Progenitor cell of endocrine pancreas (in vitro differentiated cells): ENCODE data around the gene NCBP3. TPM values are rescaled to one million over a fixed set of nuclear protein-coding genes. Genes with fewer than 3 reads are reported as not detected.

Source experiments
- DNase-seq: peaks from one replicate; pipeline ENCODE4 v3.0.0; 2021; ENCODE audit warnings: low spot score; ENCODE audit not compliant: unreplicated experiment
- H3K27ac Mint-ChIP-seq: 2 replicates; pipeline ENCODE4 v1.8.0; 2021; ENCODE audit warnings: mild to moderate bottlenecking, moderate library complexity, mixed read lengths
- H3K27me3 Mint-ChIP-seq: 2 replicates; pipeline ENCODE4 v1.8.0; 2021; ENCODE audit warnings: mixed read lengths
- H3K36me3 Mint-ChIP-seq: 2 replicates; pipeline ENCODE4 v1.8.0; 2022; ENCODE audit warnings: mixed read lengths; ENCODE audit not compliant: insufficient read depth
- H3K4me1 Mint-ChIP-seq: 2 replicates; pipeline ENCODE4 v1.8.0; 2021; ENCODE audit warnings: low read depth, mixed read lengths
- H3K4me3 Mint-ChIP-seq: 2 replicates; pipeline ENCODE4 v1.8.0; 2021; ENCODE audit warnings: low read depth, mild to moderate bottlenecking, moderate library complexity, mixed read lengths
- H3K9me3 Mint-ChIP-seq: 2 replicates; pipeline ENCODE4 v1.8.0; 2021; ENCODE audit warnings: low read depth, mixed read lengths
- CTCF ChIP-seq: fragments of 200-600 bp; sonication (generic); IDR thresholded peaks from one replicate; pipeline ENCODE4 v1.5.0; 2021; ENCODE audit warnings: antibody characterized with exemption, mild to moderate bottlenecking; ENCODE audit not compliant: unreplicated experiment
- total RNA-seq: library from RNA; stranded (reverse); gene quantifications from 2 replicates; pipeline ENCODE4 v1.2.1, GENCODE V29; 2021

Gene NCBP3
- total RNA-seq, 1 donor from 2014 or later = 90.9 TPM

DNA sequence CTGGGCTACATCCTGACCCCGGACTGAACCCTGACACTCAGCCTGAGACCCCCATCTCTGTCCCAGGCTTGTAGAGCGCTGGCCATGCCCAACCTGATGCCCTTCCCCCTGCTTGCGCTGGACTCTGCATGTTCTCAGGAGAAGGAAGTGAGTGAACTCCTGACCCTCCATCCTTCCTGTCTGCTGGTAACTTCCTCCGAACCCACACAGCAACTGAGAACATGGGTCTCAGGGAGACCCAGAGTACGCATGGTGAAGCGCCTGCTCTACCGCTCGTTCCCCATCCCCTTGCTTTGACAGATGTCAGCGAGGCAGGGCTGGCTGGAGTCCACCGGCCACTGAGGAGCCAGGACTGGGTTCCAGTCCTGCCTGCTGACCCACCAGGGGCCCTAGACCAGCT is 40.7 kb upstream of the NCBP3 start:
- H3K36me3 Mint-ChIP-seq = no peaks in the 10 kb centered on the region
- no peak for TF ChIP-seq CTCF
- H3K4me1 Mint-ChIP-seq = peaks cover 2% of the 10 kb centered on the region
- H3K9me3 Mint-ChIP-seq = no peaks in the 10 kb centered on the region
- no peak overlapping the region for H3K4me3 Mint-ChIP-seq
- DNase-seq = no peak
- H3K27me3 Mint-ChIP-seq = peaks cover 28% of the 10 kb centered on the region
- no peak overlapping the region for H3K27ac Mint-ChIP-seq

- H3K27ac Mint-ChIP-seq = no peak overlapping the region
- peaks cover 20% of the 10 kb centered on the region for H3K27me3 Mint-ChIP-seq
- TF ChIP-seq CTCF = no peak
- H3K36me3 Mint-ChIP-seq = no peaks in the 10 kb centered on the region
- H3K4me1 Mint-ChIP-seq = peaks cover 2% of the 10 kb centered on the region
- no peaks in the 10 kb centered on the region for H3K9me3 Mint-ChIP-seq
- H3K4me3 Mint-ChIP-seq = no peak overlapping the region
- DNase-seq = no peak
Observed at GRCh38 chr17:3885970-3886369, 39.9 kb upstream of the NCBP3 start.

GRCh38 chr17:3885271-3885670 is 39.2 kb upstream of the NCBP3 start:
- DNase-seq = no peak
- Mint-ChIP-seq H3K36me3 (no peaks in the 10 kb centered on the region), H3K4me1 (peaks cover 2% of the 10 kb centered on the region), H3K27me3 (peaks cover 13% of the 10 kb centered on the region), H3K4me3 (no peak overlapping the region), H3K27ac (no peak overlapping the region), H3K9me3 (no peaks in the 10 kb centered on the region)
- no peak for TF ChIP-seq CTCF

- no peak overlapping the region for H3K4me3 Mint-ChIP-seq
- no peak for DNase-seq
- peaks cover 3% of the 10 kb centered on the region for H3K4me1 Mint-ChIP-seq
- H3K9me3 Mint-ChIP-seq = no peaks in the 10 kb centered on the region
- H3K36me3 Mint-ChIP-seq = no peaks in the 10 kb centered on the region
- H3K27me3 Mint-ChIP-seq = peaks cover 9% of the 10 kb centered on the region
- TF ChIP-seq CTCF = no peak
- H3K27ac Mint-ChIP-seq = no peak overlapping the region
Observed at GRCh38 chr17:3884188-3884587, 38.1 kb upstream of the NCBP3 start.

DNA sequence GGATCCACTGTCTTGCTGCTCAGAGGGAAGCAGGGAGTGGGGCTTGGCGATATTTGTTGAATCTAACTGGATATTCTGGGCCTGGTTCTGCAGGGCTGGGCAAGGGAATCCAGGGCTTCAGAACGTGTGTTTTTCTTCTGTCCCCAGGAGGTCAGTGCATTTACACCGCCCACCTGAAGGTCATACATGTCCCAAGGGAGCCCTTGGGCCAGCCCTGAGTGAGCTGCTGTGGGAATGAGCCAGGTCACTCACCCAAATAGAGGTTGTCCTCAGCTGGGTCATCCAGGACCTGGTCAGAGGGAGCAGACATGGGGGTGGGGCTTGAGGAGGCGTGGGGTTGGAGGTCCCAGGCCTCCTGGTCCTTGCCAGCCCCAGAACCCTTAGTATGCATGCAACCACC is 36.2 kb upstream of the NCBP3 start:
- TF ChIP-seq CTCF = no peak
- H3K9me3 Mint-ChIP-seq = no peaks in the 10 kb centered on the region
- H3K27ac Mint-ChIP-seq = no peak overlapping the region
- DNase-seq = no peak
- H3K36me3 Mint-ChIP-seq = no peaks in the 10 kb centered on the region
- H3K4me1 Mint-ChIP-seq = peaks cover 2% of the 10 kb centered on the region
- H3K4me3 Mint-ChIP-seq = no peak overlapping the region
- peaks cover 4% of the 10 kb centered on the region for H3K27me3 Mint-ChIP-seq
